ENCODE data around the gene IRF5. TPM values are rescaled to one million over a fixed set of nuclear protein-coding genes. Genes with fewer than 3 reads are reported as not detected.

IRF5 gene
- total and polyA plus RNA-seq, 10 of the 15 experiments (the other 5 are each of a cell fraction or from before 2014, with no cell fraction given), result 5.4 to 90.3 (median 61.7) TPM

DNA sequence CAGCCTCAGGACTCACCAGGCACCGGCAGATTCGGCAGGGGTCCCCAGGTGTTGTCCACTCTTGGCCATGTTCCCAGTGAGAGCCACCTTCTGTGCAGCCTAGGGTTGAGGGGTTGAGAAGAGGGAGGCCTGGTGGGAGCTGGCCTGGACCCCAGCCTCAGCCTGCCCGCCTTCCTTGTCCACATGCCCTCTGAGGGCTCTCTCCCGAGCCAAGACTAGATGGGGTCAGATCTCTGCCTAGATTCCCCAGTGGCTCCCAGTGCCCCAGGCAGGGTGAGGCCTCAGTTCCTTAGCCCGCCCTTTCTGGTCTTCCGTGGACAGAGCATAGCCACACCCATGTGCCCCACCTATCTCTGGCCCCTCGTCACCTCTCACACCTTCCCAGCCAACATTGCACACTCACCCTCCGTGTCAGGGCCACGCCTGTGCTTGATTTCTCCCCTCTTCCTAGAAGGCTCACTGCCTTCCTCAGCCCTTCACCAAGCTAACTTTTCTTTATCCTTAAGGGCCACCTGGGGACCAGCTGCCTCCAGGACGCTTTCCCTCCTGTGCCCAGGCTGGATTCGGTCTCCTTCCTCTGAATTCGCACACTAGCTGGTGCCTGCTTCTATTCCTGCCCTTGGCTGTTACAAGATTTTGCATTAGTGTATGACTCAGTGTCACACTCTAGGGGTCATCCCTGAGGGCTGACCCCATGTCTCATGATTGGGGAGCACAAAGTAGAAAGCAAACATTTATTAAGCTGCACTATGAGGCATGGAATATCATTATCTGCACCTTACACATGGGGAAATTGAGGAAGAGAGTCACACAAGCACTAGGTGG, 34.8 kb upstream of the IRF5 start:
- no peak overlapping the region for H3K27ac ChIP-seq (ENCODE audit: control insufficient read depth, insufficient read depth)
- no peaks in the 10 kb centered on the region for H3K27me3 ChIP-seq (replicated peaks in 1 of 2; ENCODE audit: control insufficient read depth in 2 of 2, insufficient read depth in 2 of 2, low read length in 1 of 2)
- H3K4me2 ChIP-seq (ENCODE audit: control insufficient read depth, insufficient read depth), result no peak overlapping the region
- peaks cover 10% of the 10 kb centered on the region for H3K4me1 ChIP-seq (ENCODE audit: control insufficient read depth, insufficient read depth, low read length)
- TF ChIP-seq ZBTB4 (CRISPR knock-in tag; IDR thresholded peaks at IDR 0.05) (no peak), HCFC1 (IDR thresholded peaks at IDR 0.05; ENCODE audit: low read length) (no peak), POLR2A (IDR thresholded peaks at IDR 0.05; ENCODE audit: low read depth, low read length) (no peak), SUPT20H (IDR thresholded peaks at IDR 0.05; ENCODE audit: borderline replicate concordance, control insufficient read depth, low read depth, low read length) (no peak)
- TF ChIP-seq, protein P1, sequence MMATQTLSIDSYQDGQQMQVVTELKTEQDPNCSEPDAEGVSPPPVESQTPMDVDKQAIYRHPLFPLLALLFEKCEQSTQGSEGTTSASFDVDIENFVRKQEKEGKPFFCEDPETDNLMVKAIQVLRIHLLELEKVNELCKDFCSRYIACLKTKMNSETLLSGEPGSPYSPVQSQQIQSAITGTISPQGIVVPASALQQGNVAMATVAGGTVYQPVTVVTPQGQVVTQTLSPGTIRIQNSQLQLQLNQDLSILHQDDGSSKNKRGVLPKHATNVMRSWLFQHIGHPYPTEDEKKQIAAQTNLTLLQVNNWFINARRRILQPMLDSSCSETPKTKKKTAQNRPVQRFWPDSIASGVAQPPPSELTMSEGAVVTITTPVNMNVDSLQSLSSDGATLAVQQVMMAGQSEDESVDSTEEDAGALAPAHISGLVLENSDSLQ (IDR thresholded peaks at IDR 0.05), result no peak
- H3K9ac ChIP-seq (ENCODE audit: control insufficient read depth, insufficient read depth, low read length), result no peak overlapping the region
- FAIRE-seq (no peak), DNase-seq (ENCODE audit: low read depth, low spot score) (no peak), ATAC-seq (no peak)
- in situ Hi-C loops (cut with MboI), result no loop called here
- RAD21 ChIA-PET (ENCODE audit: unreplicated experiment), result interaction anchor here (1.0 to 2.1 kb wide), 4 partner anchors 49 to 263 kb away, joined by 3 to 11 read pairs (median 3); no protein-coding TSS in a partner anchor
- no peaks in the 10 kb centered on the region; the same call in 2 of the 3 replicates for H3K9me3 ChIP-seq (replicated peaks; ENCODE audit: control insufficient read depth, insufficient read depth, low read length)
- H4K20me1 ChIP-seq (ENCODE audit: control insufficient read depth, insufficient read depth), result no peaks in the 10 kb centered on the region
- H3K79me2 ChIP-seq (ENCODE audit: control insufficient read depth, insufficient read depth, low read length), result no peaks in the 10 kb centered on the region
- no peak overlapping the region for H3K4me3 ChIP-seq
- CTCF ChIA-PET, result interaction anchor here (0.6 to 6.2 kb wide), 18 partner anchors 9 to 308 kb away, joined by 3 to 44 read pairs (median 4); partner anchors contain the start of gene TNPO3
- POLR2A ChIA-PET, result interaction anchor here (0.6 to 1.1 kb wide), 5 partner anchors 40 to 1016 kb away, joined by 3 to 7 read pairs (median 3); no protein-coding TSS in a partner anchor
- intact Hi-C loops (cut with micrococcal nuclease; ENCODE audit: unreplicated experiment), result no loop called here
- no peaks in the 10 kb centered on the region for H3K36me3 ChIP-seq (ENCODE audit: control insufficient read depth in 2 of 2, insufficient read depth in 2 of 2, low read length in 1 of 2)
- no peak overlapping the region for H2AFZ ChIP-seq (ENCODE audit: control insufficient read depth, low read depth, low read length)
- SMC1A ChIA-PET (ENCODE audit: uncharacterized antibody, unreplicated experiment), result interaction anchor here (1.0 to 2.1 kb wide), 3 partner anchors 44 to 188 kb away, joined by 3 to 20 read pairs (median 4); partner anchors contain the start of gene TNPO3
- no TSS peak for BruUV-seq (replicated peaks)
- WGBS (ENCODE audit: insufficient coverage, insufficient replicate concordance, low lambda C conversion rate, missing lambda C conversion rate), result 60% methylated on average over 11 of the region's 12 CpGs
